ENCODE measurements around the gene ZNF425.
A peak's percentile ranks its signal among the peaks of the same experiment; 100 is the strongest.
"Not testable (repeated sequence)": the region's sequence is repeated elsewhere in the genome, so short reads cannot be mapped to it uniquely, and the experiment has no call there.

Gene ZNF425, protein sequence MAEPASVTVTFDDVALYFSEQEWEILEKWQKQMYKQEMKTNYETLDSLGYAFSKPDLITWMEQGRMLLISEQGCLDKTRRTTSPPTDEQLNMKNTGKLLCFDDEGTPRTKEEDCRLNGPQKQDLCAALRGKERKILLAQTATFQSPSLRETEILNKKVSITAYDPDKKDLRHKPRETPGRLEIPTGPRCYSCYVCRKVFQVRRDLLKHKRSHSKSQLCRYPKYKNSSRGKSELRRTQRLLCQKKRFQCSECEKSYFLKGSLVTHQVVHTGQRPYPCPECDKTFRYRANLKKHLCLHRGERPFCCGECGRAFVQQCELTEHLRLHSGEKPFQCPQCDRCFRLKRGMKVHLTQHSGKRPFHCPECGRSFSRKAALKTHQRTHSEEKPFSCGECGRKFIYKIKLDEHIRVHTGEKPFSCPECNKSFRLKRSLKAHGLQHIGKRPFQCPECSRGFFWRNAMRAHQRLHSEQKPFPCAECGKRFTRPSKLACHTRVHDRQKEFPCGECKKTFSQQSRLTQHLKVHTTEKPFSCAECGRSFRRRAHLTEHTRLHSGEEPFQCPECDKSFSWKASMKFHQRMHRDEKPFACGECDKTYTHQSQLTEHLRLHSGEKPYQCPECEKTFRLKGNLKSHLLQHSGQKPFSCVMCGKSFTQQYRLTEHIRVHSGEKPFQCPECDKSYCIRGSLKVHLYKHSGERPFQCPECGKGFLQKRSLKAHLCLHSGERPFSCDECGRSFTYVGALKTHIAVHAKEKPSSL

DNA sequence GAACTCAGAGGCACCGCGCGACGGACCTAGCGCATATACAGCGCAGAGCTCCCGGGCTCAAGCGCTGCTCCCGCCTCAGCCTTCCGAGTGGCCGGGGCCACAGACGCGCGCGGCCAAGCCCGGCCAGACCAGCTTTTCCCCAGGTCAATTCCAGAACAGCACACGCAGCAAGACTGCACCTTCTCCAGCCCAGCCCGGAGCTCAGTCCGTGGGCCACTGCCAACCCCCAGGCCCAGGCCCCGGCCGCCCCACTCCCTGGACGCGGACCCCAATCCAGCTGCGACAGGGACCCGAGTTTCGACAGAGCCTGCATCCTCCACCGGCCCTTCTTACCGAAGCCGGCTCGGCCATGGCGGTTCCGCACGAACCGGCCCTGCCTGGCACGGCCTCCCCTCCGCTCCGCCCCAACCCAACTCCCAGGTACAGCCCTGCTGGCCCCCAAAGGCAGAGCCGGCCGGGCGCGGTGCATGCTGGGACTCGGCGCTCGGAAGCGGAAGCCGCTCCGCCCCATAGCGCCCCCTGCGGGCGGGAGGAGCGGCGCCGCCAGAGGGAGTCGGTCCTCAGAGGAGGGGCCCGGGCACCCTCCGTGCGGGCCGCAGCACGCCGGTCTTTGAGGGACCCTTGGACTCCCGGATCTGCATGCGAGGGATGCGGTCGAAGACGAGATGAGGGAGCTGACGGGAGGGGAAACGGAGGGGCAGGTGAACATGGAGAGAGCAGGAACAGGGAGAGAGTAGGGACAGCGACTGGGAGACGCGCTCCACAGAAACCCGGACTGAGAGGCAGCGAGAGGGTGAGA lies at the start of gene ZNF425:
Gene ZNF425 (minus strand): TSS at position 462 of the 799 bp plus-strand sequence. CDS start 111 bp downstream, at position 351.
- peak; percentile 84 for DNase-seq (ENCODE audit: low read depth)

DNA sequence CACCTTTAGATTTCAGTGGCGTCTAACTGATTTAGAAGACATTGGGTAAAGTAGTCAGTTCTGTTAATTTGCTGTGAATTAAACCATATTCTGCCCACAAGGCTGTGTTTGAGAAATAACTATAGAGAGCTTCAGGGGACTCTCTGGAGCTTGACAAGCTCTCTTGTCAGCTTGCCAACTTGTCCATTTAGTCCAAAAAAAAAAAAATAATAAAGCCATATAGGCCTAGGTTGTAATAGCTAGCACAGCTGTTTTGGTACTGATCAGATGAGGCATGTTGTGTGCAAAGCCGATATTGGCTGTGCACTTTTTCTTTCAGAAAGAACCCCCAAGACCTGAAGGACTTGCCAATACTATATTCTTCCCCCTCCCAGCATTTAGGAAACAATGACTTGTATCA lies 49.0 kb upstream of the ZNF425 start:
- no peak for DNase-seq (ENCODE audit: low read depth)

DNA sequence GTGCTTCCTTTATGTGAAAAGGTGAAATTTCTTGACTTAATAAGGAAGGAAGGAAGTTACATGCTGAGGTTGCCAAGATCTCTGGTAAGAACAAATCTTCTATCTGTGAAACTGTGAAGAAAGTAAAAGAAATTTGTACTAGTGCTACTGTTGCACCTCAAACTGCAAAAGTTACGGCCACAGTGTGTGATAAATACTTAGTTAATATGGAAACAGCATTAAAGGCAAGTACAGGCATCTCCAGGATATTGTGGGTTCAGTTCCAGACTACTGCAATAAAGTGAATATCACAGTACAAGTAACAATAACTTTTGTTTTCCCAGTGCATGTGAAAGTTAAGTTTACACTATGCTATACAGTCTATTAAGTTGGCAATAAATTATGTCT lies 46.4 kb upstream of the ZNF425 start:
- DNase-seq (ENCODE audit: low read depth) = no peak

GRCh38 chr7:149171892-149172533 lies 45.9 kb upstream of the ZNF425 start:
- no peak for DNase-seq (ENCODE audit: low read depth)

DNA sequence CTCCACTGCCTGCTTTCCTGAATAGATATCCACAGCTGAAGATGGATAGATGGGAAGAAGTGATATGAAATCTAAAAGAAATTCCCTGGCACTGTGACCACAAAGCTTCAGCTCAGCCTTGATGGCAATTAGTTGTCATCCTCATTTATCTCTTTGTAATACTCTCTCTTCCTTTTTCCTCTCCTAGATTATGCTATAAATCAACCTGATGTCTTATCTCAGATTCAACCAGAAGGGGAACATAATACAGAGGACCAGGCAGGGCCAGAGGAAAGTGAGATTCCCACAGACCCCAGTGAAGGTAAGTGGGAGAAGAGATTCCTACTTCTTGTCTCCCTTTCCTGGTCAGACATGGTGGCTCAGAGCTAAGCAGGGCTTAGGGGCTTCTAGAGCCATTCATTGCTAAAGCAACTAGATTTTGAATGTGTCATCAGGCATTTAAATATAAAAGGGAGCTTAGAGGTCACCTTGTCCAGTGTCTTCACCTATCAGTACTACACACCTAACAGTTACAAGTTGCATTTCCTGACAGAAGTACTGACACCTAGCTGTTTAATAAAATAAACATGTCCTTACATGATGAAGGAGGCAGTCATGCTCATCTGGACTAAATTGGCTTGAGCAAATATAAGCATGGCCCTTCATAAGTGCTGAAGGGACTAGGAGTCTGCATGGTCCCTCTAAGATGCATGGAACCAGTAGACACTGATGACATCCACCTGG lies 40.7 kb upstream of the ZNF425 start:
- no peak for DNase-seq (ENCODE audit: low read depth)

DNA sequence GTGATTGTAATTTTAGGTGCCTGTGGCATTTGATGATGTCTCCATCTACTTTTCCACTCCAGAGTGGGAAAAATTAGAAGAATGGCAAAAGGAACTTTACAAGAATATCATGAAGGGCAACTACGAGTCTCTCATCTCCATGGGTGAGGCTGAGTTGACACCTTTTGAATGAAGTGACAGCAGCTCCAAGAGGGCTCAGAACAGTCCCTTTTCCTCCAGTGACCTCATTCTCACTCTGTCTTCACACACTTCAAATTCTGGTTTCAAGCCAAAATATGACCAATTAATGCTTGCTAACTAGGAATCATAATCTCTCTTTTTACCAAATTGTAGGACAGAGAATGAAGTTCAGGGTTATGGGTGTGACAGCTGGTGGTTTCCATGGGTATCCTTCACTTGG lies 40.0 kb upstream of the ZNF425 start:
- no peak for DNase-seq (ENCODE audit: low read depth)

DNA sequence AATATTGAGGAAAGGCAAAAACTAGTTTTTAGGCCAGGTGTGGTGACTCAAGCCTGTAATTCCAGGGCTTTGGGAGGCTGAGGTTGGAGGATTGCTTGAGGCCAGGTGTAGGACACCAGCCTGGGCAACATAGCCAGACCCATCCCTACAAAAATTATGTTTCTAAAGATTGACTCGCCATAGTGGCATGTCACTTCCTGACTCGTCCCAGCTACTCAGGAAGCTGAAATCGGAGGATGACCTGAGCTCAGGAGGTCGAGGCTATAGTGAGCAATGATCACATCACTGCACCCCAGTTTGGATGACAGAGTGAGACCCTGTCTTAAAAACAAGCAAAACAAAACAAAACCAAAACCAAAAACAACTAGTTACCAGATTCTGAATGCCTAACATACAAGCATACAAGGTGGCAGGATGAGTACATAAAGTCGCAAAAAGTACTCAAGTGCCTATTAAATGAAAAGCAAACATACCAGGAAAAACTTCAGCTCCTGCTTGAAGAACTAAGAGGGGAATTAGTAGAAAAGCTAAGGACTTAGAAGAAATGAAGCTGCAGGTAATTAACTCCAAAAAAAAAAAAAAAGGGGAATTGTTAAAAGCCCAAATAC lies 35.2 kb upstream of the ZNF425 start:
- DNase-seq (ENCODE audit: low read depth) = no peak

DNA sequence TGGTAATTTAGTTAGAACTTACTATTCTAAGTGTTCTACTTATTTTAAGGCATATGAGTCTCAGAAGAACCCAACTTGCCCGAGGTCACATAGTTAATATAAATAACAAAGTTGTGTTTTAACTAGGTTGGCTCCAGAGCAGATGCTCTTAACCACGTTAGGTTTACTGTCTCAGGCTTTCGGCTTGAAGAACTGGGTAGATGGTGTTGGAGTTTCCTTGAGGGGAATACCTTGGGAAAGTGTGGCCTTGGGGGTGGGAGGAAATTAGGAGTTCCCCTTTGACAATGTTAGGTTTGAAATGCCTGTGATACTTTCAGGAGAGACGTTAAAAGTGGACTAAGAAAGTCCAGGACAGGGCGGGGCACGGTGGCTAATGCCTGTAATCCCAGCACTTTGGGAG lies 30.8 kb upstream of the ZNF425 start:
- DNase-seq (ENCODE audit: low read depth) = no peak

- no peak for DNase-seq (ENCODE audit: low read depth)
Observed at GRCh38 chr7:149154056-149154455, 27.9 kb upstream of the ZNF425 start.

DNA sequence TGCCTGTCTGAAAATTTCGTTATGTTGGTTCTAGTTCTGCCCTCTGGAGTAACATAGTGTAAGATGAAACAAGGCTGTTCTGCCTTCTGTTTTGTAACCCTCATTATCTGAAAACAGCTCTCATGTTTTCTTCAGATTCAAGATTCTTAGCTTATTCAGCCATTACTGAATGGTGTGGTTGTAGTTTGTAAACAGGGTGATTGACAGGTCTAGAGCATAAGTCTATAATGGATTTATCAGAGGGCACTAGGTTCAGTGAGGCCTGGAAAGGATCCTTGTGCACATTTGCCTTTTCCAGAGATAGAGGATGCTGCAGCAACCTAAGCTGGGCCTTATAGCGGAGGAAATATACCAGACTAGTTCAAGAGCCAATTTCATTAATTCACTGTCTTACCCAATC lies 27.2 kb upstream of the ZNF425 start:
- DNase-seq (ENCODE audit: low read depth) = no peak

DNA sequence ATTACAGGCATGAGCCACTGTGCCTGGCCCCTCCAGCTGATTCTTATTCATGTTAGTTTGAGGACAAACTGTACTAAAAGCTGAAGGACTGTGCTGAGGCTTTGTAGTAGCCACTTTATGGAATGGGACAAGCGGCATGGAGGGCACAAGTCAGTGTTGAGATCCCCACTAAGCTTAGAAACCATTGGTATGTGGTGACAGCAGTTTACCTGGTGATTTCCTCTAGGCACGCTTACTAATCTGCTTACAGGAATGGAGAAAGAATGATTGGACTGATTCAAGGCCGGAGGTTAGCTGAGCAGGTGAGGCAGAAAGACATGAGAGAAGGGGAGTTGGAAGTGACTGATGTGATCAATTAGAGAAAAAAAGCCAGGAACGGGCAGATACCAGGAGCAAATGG lies 24.9 kb upstream of the ZNF425 start:
- DNase-seq (ENCODE audit: low read depth) = no peak

DNA sequence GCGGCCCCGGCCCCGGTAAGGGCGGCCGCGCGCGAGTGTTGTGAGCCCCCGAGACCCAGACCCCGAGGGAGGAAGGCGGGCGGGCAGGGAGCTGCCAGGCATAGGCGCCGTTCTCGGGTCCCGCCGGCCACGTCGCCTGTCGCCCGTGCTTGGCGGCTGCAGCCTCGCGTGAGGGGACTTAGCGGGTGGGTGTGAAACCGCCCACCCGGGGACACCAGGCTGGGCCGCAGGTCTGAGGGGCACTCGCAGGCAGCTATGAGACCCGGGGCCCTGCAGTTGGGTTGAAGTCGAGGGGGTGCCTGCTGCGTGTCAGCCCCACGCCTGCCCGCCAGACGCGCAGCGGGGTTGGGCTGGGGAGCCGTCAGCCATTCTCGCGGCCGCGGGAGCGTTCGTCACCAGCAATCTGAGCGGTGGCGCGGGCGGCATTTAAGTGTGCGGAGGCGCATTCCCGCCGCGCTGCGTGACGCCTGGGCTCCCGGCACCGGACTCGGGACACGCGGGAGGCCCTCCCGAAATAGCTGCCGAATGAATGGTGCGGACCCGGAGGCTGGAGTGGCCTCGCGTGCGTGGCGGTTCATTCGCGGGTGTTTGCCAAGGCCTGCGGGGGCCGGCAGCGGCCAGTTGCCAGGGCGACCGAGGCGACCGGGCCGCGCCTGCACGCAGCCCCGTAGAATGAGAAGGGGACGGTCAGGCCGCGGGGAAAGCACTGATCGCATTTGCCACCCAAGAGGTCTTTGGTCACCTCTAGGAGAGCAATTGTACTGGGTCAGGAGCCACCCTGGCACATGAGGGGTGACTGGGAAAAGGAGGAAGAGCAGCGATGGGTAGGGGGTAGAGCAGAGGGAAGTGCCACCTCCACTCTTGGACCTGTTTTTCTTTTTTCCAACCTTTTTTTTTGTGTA lies 21.9 kb upstream of the ZNF425 start:
- no peak for DNase-seq (ENCODE audit: low read depth)

GRCh38 chr7:149147072-149147751 lies 21.1 kb upstream of the ZNF425 start, which contains the start of gene ZNF398:
Gene ZNF398 (plus strand): TSS chr7:149147453. CDS start chr7:149147743, 290 bp downstream.
- no peak for DNase-seq (ENCODE audit: low read depth)

DNA sequence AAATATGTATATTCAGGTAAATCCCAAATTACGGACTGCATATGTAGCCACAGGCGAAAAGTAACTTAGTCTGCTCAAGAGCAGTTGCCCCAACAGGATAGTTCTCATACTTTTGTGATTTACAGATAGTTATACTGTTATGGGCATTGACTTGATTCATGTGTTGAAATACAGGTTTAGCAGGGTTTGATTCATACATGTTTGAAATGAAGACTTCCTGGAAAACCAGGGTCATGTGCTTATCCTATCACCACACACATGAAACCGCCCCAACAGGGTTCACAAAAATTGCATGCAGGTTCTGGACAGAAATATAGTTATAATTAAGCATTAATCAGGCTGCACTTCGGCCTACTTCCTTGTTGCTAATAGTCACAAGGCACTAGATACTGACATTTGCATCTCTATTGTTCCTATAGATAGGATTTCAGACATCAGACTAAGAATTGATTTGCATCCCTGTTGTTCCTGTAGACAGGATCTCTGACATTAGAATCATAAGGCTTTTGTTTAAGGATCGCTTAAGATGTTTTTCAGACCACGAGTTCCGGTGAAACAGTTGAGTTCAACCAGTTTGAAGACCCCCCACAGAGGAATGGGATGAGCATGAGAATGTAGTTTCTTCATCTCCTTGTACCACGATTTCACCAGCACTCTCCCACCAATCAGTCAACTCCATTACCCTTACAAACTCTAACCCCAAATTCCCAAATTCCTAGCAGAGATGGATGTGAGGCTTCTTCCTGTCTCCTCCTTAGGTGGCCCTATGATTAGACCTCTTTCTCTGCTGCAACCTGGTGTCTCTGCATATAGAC lies 19.1 kb upstream of the ZNF425 start:
- DNase-seq (ENCODE audit: low read depth) = no peak

DNA sequence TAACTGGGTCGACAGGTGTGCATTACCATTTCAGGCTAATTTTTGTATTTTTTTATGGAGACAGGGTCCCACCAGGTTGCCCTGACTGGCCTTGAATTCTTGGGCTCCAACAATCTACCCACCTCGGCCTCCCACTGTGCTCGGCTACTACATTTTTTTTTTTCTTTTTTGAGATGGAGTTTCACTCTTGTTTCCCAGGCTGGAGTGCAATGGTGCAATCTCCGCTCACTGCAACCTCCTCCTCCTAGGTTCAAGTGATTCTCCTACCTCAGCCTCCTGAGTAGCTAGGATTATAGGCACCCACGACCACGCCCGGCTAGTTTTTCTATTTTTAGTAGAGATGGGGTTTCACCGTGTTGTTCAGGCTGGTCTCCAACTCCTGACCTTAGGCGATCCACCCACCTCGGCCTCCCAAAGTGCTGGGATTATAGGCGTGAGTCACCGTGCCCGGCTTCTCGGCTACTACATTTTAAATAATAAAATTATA lies 18.4 kb upstream of the ZNF425 start:
- DNase-seq (ENCODE audit: low read depth) = not testable (repeated sequence)

DNA sequence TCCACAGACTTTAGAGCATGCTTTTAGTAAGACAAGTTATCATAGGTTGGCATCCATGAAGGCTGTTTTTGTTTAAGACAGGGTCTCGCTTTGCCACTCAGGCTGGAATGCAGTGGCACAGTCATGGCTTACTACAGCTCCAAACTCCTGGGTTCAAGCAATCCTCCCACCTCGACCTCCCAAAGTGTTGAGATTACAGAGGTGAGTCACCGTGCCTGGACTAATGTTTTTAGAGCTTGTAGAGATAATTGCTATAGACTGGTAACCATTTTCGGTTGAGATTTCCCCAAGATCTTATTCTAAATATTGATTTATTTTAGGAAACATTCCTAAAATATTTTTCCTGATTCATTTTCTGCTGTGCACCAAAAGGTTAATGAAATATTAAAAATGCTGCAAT lies 15.8 kb upstream of the ZNF425 start:
- DNase-seq (ENCODE audit: low read depth) = no peak

DNA sequence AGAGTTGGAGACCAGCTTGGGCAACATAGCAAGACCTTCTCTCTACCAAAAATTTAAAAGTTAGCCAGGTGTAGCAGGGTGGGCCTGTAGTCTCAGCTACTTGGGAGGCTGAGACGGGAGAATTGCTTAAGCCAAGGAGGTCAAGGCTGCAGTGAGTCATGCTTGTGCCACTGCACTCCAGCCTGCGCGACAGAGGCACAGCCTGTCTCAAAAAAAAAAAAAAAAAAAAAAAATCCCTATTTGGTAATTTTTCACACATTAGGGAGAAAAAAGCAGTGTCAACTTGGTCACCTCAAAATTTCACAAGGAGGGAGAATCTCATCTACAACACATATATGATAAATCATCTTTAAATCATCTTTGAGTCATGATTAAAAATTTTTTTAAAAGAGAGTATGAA lies 14.7 kb upstream of the ZNF425 start:
- no peak for DNase-seq (ENCODE audit: low read depth)

DNA sequence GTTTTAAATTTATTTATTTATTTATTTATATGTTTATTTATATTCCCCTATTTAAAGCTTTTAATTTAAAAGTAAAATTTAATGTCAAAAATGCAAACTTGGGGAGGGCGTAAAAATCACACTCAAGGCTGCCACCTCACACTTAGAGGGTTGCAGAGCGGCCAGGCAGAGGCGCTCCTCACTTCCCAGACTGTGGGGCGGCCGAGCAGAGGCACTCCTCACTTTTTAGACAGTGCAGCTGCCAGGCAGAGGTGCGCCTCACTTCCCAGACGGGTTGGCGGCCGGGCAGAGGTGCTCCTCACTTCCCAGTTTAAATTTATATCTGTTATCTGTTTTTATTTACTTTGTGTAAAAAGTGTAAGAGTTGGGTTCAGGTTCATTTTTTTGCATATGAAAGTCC lies 10.0 kb upstream of the ZNF425 start:
- no peak for DNase-seq (ENCODE audit: low read depth)
